Karpas-422 (cell line): ENCODE data around the gene TMTC2. TPM values are rescaled to one million over a fixed set of nuclear protein-coding genes. Genes with fewer than 3 reads are reported as not detected.

Source experiments
- DNase-seq: peaks from one replicate; pipeline ENCODE4 v3.0.0-alpha.2; 2015
- H2AFZ ChIP-seq: fragments of 200-600 bp; sonication (generic); 2 replicates; pipeline ENCODE4 v1.6.1; 2014; ENCODE audit warnings: antibody characterized with exemption, low read length, mixed read lengths
- H3K27ac ChIP-seq: fragments of 200-600 bp; sonication (generic); 2 replicates; pipeline ENCODE4 v1.5.1; 2014; ENCODE audit warnings: mild to moderate bottlenecking, low read length, moderate library complexity
- H3K27me3 ChIP-seq: fragments of 200-600 bp; sonication (generic); 2 replicates; pipeline ENCODE4 v1.6.1; 2014; ENCODE audit warnings: low read length, mixed read lengths
- H3K36me3 ChIP-seq: fragments of 200-600 bp; sonication (generic); 2 replicates; pipeline ENCODE4 v1.6.1; 2014; ENCODE audit warnings: low read length, mixed read lengths; ENCODE audit not compliant: insufficient read depth
- H3K4me1 ChIP-seq: fragments of 200-600 bp; sonication (generic); 2 replicates; pipeline ENCODE4 v1.6.1; 2014; ENCODE audit warnings: mild to moderate bottlenecking, low read length, mixed read lengths
- H3K4me2 ChIP-seq: fragments of 200-600 bp; sonication (generic); 2 replicates; pipeline ENCODE4 v1.6.1; 2014; ENCODE audit warnings: low read length, low read depth, mild to moderate bottlenecking; ENCODE audit not compliant: poor library complexity, severe bottlenecking
- H3K4me3 ChIP-seq: fragments of 200-600 bp; sonication (generic); 2 replicates; pipeline ENCODE4 v1.5.1; 2014; ENCODE audit warnings: mild to moderate bottlenecking, antibody characterized with exemption, low read length, mixed read lengths
- H3K79me2 ChIP-seq: fragments of 200-600 bp; sonication (generic); 2 replicates; pipeline ENCODE4 v1.6.1; 2014; ENCODE audit warnings: mild to moderate bottlenecking, low read length, mixed read lengths
- H3K9ac ChIP-seq: fragments of 200-600 bp; sonication (generic); 2 replicates; pipeline ENCODE4 v1.6.0; 2014; ENCODE audit warnings: low read length
- H3K9me2 ChIP-seq: fragments of 200-600 bp; sonication (generic), shearing (Covaris generic); replicated peaks from 2 replicates; pipeline ENCODE4 v1.6.0; 2014; ENCODE audit warnings: mild to moderate bottlenecking, low read length, moderate library complexity; ENCODE audit not compliant: insufficient read depth
- H3K9me3 ChIP-seq: fragments of 300-700, 200-600 bp; sonication (generic); 2 replicates; pipeline ENCODE4 v1.6.1; 2014; ENCODE audit warnings: low read length, mixed read lengths
- H4K20me1 ChIP-seq: fragments of 200-600 bp; sonication (generic); 2 replicates; pipeline ENCODE4 v1.6.1; 2014; ENCODE audit warnings: mild to moderate bottlenecking, antibody characterized with exemption, low read length, low read depth; ENCODE audit not compliant: insufficient read depth
- total RNA-seq: library from RNA; depleted of rRNA; stranded (reverse); fragments of >200 nt; shearing (Covaris generic); gene quantifications from 2 replicates; pipeline ENCODE4 v1.2.3, GENCODE V29; 2014; ENCODE audit warnings: low replicate concordance

The TMTC2 gene
- total RNA-seq, 1 experiment from 2014 or later: 5.0 TPM

DNA sequence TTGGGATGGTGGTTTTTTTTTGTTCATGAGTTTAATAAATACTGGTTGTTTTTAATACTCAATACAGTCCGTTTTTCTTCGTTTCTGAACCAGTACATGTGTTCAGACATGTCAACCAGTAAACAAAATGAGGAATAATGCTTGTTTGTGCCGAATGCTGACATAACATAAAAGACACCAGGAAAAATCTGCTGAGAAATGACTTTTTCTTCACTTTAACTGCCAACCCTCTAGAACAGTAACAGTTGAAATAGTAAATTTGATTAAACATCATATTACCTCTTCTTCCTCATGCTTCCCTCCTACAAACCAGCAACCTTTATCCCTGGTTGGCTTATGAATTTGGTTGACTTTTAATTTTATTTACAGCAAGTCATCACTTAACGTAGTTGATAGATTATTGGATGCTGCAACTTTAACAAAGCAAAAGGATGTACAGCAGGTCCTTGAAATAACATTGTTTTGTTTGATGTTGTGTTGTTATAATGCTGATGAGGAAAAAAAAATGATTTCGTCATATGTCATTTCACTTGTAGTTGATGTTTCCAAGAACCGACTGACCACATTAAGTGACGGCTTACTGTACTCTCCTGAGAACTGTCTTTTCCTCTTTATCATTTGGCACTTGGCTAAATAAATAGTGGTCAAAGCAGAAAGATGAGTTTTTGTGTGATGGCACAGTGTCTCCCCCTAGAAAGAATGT, 340.5 kb downstream of the TMTC2 start:
- Histone ChIP-seq H3K79me2 (no peaks in the 10 kb centered on the region), H4K20me1 (no peaks in the 10 kb centered on the region), H2AFZ (no peak overlapping the region), H3K9me3 (no peaks in the 10 kb centered on the region), H3K4me3 (no peak overlapping the region), H3K27ac (no peak overlapping the region), H3K27me3 (no peaks in the 10 kb centered on the region), H3K9me2 (no peaks in the 10 kb centered on the region), H3K36me3 (no peaks in the 10 kb centered on the region), H3K9ac (no peak overlapping the region), H3K4me1 (no peaks in the 10 kb centered on the region), H3K4me2 (no peak overlapping the region)
- DNase-seq: no peak

DNA sequence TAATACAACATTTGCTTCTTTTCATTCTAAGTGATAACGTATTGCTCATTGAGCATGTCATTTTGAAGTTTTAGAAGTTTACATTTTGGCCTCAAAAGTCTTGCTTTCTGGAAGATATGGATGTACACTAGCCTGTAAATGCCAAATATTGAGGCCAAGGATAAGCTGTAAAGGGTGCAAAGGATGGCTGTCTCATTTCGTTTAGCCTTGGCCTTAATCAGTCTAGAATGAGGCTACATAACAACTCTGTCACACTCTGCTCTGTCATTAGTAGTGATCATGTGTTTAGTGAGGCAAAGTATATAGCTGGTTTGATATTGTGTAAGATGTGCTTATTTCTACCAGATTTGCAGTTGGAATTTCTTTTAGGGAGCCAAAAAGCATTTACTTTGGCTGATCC, 344.5 kb downstream of the TMTC2 start:
- H3K79me2 ChIP-seq: no peaks in the 10 kb centered on the region
- H3K36me3 ChIP-seq: no peaks in the 10 kb centered on the region

DNA sequence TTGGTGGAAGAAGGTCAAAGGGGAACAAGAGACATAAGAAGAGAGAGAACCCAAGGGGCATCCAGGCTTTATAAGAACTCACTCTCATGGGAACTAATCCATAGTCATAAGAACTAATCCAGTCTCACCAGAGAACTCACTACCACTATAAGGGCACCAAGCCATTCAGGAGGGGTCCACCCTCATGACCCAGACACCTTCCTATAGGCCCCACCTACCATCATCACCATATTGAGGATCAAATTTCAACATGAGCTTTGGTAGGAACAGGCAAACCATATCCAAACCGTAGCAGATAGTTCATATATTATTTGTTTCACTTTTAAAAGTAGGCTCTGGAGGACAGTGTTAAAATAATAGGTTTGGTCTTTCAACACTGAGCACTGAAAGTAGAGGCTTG, 350.1 kb downstream of the TMTC2 start:
- no peaks in the 10 kb centered on the region; the same call in 1 of the 2 replicates for H3K9me3 ChIP-seq
- H3K79me2 ChIP-seq: no peaks in the 10 kb centered on the region
- no peak overlapping the region for H3K27ac ChIP-seq
- DNase-seq: no peak
- no peak overlapping the region for H3K4me2 ChIP-seq
- no peaks in the 10 kb centered on the region for H3K4me1 ChIP-seq
- no peak overlapping the region for H3K4me3 ChIP-seq
- no peaks in the 10 kb centered on the region for H3K9me2 ChIP-seq
- no peaks in the 10 kb centered on the region for H4K20me1 ChIP-seq
- H3K27me3 ChIP-seq: no peaks in the 10 kb centered on the region
- H3K9ac ChIP-seq: no peak overlapping the region
- H3K36me3 ChIP-seq: no peaks in the 10 kb centered on the region
- no peak overlapping the region for H2AFZ ChIP-seq

More for the DNA sequence above, 344.5 kb downstream of the TMTC2 start:
- Histone ChIP-seq H3K27me3 (no peaks in the 10 kb centered on the region), H3K4me2 (no peak overlapping the region), H3K27ac (no peak overlapping the region), H2AFZ (no peak overlapping the region), H3K4me1 (no peaks in the 10 kb centered on the region), H3K4me3 (no peak overlapping the region), H3K9ac (no peak overlapping the region), H3K9me2 (no peaks in the 10 kb centered on the region), H3K9me3 (no peaks in the 10 kb centered on the region), H4K20me1 (no peaks in the 10 kb centered on the region)
- no peak for DNase-seq

DNA sequence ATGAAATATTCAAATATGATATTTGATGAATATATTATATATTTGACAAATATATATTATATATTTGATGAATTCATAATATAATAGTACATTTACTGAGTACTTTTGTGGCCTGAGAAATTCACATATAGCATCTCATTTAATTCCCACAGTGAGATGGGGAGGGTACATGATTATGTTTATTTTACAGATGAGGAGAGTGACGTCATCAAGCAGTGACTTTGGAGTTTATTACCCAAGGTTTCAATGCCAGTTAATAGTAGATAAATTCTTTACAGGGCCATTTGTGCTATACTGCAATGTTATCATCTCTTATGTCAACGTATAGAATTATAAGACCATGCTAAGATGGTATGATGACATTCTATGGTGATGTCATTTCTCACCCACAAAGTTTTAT, 352.7 kb downstream of the TMTC2 start:
- no peaks in the 10 kb centered on the region for H4K20me1 ChIP-seq
- no peak for DNase-seq
- H3K27me3 ChIP-seq: no peaks in the 10 kb centered on the region
- no peaks in the 10 kb centered on the region for H3K4me1 ChIP-seq
- H3K79me2 ChIP-seq: no peaks in the 10 kb centered on the region
- H3K27ac ChIP-seq: no peak overlapping the region
- no peak overlapping the region for H3K4me3 ChIP-seq
- H3K9me2 ChIP-seq: no peaks in the 10 kb centered on the region
- no peak overlapping the region for H3K9ac ChIP-seq
- no peaks in the 10 kb centered on the region for H3K36me3 ChIP-seq
- H3K9me3 ChIP-seq: no peaks in the 10 kb centered on the region; the same call in 1 of the 2 replicates
- H3K4me2 ChIP-seq: no peak overlapping the region
- H2AFZ ChIP-seq: no peak overlapping the region

GRCh38 chr12:83040339-83040738, 353.6 kb downstream of the TMTC2 start:
- Histone ChIP-seq H3K27me3 (no peaks in the 10 kb centered on the region), H3K27ac (no peak overlapping the region), H3K9me2 (no peaks in the 10 kb centered on the region), H3K9ac (no peak overlapping the region), H3K9me3 (no peaks in the 10 kb centered on the region; the same call in 1 of the 2 replicates), H3K36me3 (no peaks in the 10 kb centered on the region), H3K4me1 (no peaks in the 10 kb centered on the region), H3K4me2 (no peak overlapping the region), H3K79me2 (no peaks in the 10 kb centered on the region), H3K4me3 (no peak overlapping the region), H2AFZ (no peak overlapping the region), H4K20me1 (no peaks in the 10 kb centered on the region)
- DNase-seq: no peak

DNA sequence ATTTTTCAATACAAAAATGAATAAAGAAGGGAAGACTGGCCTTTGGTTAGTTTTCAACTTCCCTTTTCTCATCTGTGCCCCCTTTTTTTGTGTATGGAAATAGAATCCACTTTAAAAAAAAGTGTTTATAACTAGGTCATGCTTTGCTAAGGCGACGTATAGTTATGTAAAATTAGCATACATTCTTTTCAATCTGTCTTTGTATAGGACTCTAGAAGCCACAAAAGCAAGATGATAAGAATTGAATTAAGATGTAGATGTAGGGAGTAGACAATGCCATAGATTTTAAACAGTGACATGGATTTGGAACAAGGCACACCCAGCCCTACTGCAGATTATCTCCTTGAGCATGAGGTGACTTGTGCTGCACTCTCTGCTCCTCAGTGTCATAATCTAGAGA, 354.3 kb downstream of the TMTC2 start:
- Histone ChIP-seq H3K9ac (no peak overlapping the region), H3K79me2 (no peaks in the 10 kb centered on the region), H3K27ac (no peak overlapping the region), H3K4me3 (no peak overlapping the region), H3K9me2 (no peaks in the 10 kb centered on the region), H3K4me2 (no peak overlapping the region), H3K9me3 (no peaks in the 10 kb centered on the region; the same call in 1 of the 2 replicates), H2AFZ (no peak overlapping the region), H3K36me3 (no peaks in the 10 kb centered on the region), H3K4me1 (no peaks in the 10 kb centered on the region), H4K20me1 (no peaks in the 10 kb centered on the region), H3K27me3 (no peaks in the 10 kb centered on the region)
- no peak for DNase-seq

- H3K27ac ChIP-seq: no peak overlapping the region
- H3K36me3 ChIP-seq: no peaks in the 10 kb centered on the region
- no peak for DNase-seq
- H3K9ac ChIP-seq: no peak overlapping the region
- no peak overlapping the region for H2AFZ ChIP-seq
- H4K20me1 ChIP-seq: no peaks in the 10 kb centered on the region
- no peaks in the 10 kb centered on the region for H3K9me2 ChIP-seq
- no peaks in the 10 kb centered on the region for H3K79me2 ChIP-seq
- no peaks in the 10 kb centered on the region for H3K9me3 ChIP-seq
- no peak overlapping the region for H3K4me3 ChIP-seq
- H3K4me1 ChIP-seq: no peaks in the 10 kb centered on the region
- no peaks in the 10 kb centered on the region for H3K27me3 ChIP-seq
- no peak overlapping the region for H3K4me2 ChIP-seq
Measured at GRCh38 chr12:83042441-83043200, 355.9 kb downstream of the TMTC2 start.

DNA sequence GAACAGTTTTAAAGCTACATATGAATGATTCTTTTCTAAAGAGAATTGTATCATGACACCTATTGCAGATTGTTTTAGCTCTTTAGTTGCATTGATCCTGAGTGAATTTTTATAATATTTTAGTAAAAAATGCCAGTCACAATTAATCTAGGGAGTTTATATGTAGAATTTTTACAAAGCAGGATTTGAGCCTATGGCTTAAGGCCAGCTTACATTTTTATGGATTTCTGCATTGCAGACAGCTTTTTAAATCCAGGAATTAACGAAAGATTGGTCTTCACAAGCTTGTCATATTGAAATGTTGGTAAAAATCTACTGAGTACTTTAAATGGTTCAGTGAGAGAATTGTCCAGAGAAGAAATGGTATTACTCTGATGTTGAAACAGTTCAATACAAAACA, 358.0 kb downstream of the TMTC2 start:
- Histone ChIP-seq H3K9me3 (no peaks in the 10 kb centered on the region), H2AFZ (no peak overlapping the region), H3K9ac (no peak overlapping the region), H3K9me2 (no peaks in the 10 kb centered on the region), H3K27ac (no peak overlapping the region), H3K36me3 (no peaks in the 10 kb centered on the region), H3K27me3 (no peaks in the 10 kb centered on the region), H4K20me1 (no peaks in the 10 kb centered on the region), H3K4me3 (no peak overlapping the region), H3K4me1 (no peaks in the 10 kb centered on the region), H3K79me2 (no peaks in the 10 kb centered on the region), H3K4me2 (no peak overlapping the region)
- no peak for DNase-seq
